GM12874 (cell line): ENCODE data around the gene SULT4A1.

Source experiments
- TF ChIP-seq, protein P1 (sequence below): IDR thresholded peaks from 2 replicates; pipeline ENCODE4 v1.5.1; 2011; ENCODE audit warnings: low read depth, mild to moderate bottlenecking, control low read depth, low read length, moderate library complexity; ENCODE audit not compliant: insufficient read depth

SULT4A1 gene

DNA sequence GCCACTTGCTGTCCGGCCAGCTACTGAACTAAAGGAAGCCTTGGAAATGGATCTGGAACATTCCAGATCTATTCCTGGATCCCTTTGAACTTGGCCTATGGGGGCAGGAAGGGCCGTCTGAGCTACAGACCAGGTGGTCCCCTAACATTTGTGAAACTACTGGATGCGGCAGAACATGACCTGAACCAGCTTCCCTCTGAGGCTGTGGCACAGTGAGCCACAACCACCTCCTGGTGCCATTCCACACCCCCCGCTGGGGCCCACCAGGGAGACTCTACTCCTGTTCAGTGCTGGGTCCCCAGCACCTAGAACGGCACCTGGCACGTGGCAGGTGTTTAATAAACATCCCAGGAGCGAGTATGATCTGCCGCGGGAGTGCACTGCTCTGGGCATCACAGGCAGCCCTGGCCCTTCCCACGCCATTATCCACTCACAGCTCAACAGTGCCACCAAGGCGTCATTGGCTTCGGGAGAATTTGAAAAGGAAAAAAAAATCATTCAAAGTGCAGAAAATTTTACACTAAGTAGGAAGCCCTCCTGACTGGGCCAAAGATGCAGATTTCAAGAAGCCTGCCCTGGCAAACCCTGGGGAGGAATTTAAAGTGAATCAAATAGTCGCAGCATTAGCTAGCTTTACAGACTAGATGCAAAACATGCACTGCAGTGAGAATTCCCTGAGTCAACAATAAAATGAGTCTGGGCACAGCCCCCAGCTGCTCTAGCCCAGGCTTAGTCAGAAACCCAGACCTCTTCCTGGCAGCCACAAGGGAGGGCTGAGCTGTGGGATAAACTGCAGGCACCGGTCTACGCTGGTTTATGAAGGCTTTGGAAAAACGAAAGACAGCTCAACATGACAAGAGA, 35.9 kb downstream of the SULT4A1 start:
- TF ChIP-seq, protein P1, sequence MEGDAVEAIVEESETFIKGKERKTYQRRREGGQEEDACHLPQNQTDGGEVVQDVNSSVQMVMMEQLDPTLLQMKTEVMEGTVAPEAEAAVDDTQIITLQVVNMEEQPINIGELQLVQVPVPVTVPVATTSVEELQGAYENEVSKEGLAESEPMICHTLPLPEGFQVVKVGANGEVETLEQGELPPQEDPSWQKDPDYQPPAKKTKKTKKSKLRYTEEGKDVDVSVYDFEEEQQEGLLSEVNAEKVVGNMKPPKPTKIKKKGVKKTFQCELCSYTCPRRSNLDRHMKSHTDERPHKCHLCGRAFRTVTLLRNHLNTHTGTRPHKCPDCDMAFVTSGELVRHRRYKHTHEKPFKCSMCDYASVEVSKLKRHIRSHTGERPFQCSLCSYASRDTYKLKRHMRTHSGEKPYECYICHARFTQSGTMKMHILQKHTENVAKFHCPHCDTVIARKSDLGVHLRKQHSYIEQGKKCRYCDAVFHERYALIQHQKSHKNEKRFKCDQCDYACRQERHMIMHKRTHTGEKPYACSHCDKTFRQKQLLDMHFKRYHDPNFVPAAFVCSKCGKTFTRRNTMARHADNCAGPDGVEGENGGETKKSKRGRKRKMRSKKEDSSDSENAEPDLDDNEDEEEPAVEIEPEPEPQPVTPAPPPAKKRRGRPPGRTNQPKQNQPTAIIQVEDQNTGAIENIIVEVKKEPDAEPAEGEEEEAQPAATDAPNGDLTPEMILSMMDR, result 0 out of 2 replicates have a peak, but pooled peaks have one; percentile 23

- TF ChIP-seq, protein P1, result no peak
These were observed 36.7 kb downstream of the SULT4A1 start for GRCh38 chr22:43825651-43826050.

DNA sequence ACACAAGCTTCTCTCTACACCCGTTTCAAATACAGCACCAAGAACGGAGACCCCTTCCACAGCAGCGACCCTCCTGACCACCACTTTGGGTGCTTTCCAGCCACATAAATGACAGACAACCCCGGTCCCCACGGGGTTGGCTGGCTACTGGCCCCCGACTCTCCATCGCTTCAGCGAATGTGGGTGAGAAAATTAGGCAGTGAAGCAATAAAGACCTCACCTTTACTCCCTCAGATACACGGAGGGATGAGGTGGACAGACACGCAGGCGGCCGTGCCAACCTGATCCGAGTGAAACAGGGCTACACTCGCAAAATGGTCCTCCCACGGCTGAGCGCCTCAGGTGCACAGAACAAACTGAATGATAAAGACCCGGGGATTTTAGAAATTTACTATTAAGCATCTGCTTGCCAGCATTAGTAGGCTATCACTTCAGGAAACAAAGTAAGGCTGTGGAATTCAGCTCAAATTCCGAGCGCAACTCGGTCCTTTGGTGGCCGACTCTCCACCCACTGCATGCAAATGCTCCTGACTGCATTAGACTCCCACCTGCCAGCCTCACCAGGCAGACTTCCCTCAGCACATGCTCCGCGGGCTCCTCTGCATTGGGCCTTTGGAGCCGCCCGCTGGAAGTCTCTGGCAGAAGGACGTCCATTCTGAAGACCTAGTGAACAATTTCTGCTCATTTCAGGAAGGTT, 37.4 kb downstream of the SULT4A1 start:
- TF ChIP-seq, protein P1, result no peak

DNA sequence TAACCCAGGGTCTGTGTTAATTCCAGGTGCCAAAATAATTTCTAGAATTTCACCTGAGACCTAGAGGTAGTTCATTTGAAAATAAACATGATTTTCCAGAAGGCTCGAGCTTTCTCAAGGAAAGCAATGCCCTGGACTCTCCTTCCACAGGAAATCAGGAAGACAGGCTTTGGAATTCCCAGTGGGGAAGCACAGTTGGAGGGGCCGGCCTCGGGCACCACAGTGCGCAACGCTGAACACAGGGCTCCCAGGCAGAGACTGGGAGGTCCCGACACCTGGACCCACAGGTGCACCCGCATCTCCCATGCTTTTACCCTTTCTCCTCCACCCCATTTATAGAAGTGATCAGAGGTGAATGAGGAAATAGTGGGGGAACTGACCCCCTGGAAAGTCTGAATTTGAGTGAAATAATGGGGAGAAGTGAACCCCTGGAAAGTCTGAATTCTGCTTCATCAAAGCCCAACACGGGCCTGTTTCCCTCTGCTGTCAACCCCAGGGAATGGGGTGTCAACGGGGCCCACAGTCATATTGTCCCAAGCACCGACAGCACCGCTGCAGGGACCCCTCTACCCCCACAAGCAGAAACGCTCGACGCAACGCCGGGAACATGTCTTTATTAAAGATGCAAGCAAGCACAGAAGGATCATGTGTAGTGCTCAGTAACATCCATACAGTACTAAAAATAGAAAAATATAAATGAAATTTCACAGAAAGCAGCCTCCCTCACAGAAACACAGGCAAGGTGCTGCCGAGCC, 38.2 kb downstream of the SULT4A1 start:
- TF ChIP-seq, protein P1, result no peak

DNA sequence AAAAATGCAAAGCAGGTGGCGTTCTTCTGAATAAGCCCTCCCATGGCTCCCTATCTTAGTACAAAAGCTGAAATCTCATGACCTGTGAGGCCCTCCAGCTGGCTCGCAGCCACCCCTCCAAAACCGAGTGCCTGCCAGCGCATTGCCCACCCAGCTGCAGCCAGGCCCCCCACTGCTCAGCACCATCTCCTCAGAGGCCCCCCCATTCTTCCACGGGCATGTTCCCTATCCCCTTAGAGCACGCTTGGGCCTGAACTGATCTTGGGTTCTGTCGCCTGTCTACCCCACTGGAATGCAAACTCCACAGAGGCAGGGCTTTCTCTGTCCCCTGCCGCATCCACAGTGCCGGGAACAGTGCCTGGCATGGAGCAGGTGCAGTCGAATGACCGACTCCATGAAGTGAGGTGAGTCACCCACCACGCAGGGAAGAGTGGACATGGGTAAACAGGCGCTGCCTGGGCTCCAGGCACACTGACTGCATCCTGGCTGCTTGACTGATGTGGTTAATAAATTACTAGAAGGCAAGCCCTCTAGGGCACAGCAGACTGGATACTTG, 38.9 kb downstream of the SULT4A1 start:
- TF ChIP-seq, protein P1, result no peak

DNA sequence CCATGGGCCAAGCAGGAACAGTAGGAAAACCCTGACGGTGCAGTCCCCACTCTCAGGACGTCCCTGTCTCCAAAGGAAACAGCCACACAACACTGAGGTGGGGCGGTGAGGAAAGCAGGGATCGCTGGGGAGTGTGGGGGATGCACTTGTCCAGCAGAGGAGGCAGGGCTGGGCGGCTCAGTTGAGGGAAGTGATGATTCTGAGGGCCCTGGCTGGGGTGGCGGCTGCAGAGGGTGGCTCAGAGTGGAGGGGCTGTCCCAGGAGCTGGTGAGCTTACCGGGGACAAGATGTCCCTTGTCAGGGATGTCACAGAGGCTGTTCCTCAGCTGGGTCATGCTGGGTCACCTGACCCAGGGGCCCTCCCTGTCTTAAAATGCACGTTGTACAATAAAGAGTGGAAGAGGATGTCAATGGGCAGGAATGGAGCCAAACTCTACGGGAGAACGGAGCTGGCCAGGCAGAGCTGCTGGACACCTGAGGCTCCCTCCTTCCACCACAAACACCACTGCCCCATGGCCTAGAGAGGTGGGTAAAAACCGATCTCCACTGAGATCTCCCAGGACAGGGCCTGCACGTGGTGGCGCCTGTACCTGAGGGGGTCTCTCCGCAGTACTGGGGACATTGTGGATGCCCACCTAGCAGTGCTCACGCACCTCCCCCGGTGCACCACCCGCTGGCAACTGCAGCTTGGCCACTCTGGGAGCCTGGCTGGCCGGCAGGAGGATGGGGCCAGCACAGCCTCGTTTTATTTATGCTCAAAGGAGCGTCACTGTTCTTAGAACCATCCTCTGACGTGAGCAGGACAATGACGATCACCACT, 40.5 kb downstream of the SULT4A1 start:
- TF ChIP-seq, protein P1, result no peak
